GM19238 (cell line): ENCODE data around the gene IGF1R.

ENCODE experiments used
- DNase-seq: peaks from one replicate; pipeline ENCODE4 v3.0.0; 2011; ENCODE audit warnings: low spot score; ENCODE audit not compliant: insufficient read length

The IGF1R gene

DNA sequence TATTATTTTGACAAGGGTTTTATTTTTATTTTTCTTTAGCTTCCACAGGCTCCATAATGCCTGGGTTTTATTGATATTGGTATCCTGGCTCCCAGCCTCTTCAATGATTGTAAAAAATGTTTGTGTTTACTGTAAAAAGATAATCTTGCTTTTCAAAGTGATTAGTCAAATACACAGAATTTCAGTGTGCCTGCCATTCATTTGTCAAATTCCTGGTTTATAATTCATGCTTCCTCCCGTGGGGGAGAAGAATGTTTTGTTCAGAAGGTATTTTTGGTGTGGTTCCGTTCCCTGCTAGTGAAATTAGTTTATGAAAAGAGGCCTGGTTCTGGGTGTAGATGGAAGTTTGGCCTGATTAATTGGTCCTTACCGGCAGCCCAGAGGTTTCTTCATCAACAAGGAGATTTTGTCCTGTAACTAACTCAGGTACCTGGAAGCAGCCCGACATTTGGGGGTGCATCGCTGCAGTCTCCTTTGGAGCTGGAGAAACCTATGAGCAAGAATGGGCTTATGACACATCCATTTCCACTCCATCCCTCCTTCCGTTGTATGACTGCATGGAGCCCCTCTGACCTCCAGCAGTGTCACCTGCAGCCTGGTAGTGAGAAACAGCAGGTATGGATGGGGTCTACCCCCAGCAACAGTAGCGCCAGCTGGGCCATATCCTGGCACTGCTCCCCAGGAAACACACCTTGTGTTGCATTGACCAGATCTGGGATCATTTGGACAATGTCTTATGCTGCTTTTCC is 257.8 kb downstream of the IGF1R start:
- no peak for DNase-seq

DNA sequence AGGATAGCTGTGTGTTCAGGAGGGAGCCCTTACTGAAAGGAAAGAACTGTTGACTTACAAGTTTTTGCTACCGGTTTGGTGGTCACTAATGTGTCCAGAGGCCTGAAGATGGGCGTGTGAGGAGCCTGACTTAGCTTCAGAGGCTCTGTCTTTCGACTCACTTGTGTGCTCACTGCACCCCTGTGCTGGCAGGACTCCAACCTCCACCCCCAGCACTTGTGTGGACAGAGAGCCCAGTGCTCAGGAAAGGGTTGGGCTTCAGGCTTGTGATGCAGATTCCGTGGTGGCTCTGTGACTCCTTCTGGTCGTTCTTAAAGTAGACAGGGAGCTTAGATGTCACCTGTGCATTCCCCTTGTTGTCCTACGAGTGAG is 258.4 kb downstream of the IGF1R start:
- no peak for DNase-seq

DNA sequence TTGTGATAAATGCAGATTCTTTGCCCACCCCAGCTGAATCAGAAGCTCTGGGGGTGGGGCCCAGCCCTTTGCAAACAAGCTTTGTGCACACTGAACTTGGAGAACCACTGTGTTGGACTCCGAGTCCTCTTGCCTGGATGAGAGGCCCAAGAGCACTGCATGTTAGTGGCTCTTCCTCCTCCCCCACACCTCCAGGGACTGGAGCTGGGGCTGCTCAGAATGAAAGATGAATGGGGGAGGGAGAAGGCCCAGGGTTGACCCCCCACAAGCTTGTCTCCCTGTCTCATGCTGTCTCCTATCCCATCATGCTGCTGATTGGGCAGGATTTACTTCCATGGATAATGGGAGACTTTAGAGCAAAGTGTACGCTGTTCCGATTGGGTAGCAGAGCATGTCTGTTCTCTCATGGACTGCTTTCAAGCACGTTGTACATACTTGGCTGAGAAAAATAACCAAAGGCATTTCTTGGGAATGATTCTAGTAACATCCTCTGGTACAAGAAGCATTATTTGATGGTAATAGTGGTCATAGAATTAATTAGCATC is 259.7 kb downstream of the IGF1R start:
- no peak for DNase-seq

DNA sequence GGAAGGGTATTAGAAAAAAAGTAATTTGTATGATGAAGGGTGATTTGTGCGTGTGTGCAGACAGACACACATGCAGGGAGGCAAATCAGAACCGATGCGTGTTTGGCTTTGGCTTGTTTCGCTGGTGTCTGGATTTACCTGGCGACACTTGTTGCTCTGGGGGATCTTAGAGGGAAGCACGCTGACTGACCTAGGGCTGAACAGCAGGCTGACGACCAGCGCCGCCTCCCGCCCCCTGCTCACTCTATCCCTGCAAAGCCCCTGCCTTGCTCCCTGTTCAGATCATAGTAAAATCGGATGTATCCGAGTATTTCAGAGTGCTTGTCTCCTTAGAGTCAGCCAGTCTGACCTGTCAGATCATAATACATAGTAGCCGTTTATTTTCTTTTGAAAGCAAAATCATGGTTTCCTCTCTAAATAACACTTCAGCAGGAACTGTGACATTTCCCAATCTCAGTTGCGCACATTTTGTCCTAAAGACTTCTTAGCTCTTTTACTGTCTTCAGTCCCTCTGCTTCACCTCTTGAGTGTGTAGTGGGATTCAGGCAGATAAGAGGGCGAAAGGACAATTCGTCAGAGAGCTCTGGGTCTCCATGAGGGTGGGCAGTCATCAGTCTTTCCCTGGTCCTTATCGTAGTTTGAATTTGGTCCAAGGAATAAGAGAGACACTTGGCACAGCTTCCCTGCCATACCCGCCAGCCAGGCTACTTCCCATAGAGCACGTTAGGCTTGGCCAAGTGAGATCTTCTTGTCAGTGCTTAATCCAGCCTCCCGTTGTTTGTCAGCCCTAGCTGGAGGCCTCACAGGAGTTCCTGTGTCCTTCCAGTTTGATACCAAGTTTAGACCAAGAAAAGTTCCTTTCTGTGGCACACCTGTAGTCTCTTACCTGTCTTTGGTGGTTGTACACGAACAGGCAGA is 261.9 kb downstream of the IGF1R start:
- DNase-seq = no peak

- no peak for DNase-seq
Measured at GRCh38 chr15:98914626-98915025, 266.3 kb downstream of the IGF1R start.

DNA sequence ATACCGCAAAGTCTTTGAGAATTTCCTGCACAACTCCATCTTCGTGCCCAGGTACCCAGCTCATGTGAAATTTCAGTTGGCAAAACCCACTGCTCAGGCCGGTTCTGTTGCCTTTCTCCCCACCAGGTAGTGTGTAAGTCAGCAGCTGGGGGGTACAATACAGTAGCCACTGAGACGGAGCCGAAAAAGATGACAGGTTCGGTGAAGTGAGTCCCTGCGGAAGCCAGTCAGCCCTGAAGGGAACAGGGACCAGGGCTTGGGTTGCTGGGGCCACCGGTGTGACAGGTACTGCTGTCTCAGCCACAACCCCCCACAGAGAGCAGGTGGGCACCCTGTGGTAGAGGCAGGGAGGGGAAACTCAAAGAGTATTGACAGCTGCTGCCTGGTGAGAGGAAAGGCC is 268.5 kb downstream of the IGF1R start:
- DNase-seq = no peak

- no peak for DNase-seq
Measured at GRCh38 chr15:98917417-98917816, 269.1 kb downstream of the IGF1R start.

GRCh38 chr15:98920091-98920880 is 271.9 kb downstream of the IGF1R start:
- no peak for DNase-seq

- no peak for DNase-seq
Measured at GRCh38 chr15:98923171-98923570, 274.8 kb downstream of the IGF1R start.

DNA sequence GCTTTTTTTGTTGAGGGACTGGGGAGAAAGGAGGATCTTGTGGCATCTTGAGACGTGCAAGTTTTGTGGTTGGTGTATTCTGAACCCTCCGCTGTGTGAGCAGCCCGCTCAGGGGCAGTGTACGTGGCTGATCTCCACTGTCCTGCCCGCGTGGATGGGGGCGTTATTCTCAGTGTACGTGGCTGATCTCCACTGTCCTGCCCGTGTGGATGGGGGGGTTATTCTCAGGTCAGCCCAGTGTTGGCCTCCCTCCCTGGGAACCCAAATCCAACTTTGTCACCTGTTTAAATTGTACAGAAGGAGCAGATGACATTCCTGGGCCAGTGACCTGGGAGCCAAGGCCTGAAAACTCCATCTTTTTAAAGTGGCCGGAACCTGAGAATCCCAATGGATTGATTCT is 275.2 kb downstream of the IGF1R start:
- no peak for DNase-seq

DNA sequence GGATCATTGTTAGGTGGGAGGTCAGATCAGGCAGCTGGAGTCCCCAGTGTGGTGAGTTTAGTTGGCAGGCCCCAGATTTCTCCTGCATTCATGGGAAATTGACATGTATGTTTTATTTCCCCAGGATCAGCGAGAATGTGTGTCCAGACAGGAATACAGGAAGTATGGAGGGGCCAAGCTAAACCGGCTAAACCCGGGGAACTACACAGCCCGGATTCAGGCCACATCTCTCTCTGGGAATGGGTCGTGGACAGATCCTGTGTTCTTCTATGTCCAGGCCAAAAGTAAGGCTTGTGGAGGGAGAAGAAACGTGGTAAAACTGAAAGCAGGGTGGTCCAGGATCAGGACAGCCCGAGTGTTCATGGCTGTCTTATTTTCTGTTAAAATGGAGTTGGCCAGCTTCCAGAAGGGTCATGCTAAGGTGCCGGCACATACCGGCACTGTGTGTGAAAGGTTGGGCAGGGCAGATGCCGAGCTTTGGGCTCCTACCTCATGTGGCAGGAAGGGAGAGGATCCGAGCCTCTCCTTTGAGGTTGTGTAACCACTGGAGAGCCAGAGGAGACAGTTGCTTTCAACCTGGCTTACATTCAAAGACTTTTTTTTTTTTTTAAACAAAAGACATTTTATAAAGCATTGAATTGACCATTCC is 276.2 kb downstream of the IGF1R start:
- DNase-seq = no peak

DNA sequence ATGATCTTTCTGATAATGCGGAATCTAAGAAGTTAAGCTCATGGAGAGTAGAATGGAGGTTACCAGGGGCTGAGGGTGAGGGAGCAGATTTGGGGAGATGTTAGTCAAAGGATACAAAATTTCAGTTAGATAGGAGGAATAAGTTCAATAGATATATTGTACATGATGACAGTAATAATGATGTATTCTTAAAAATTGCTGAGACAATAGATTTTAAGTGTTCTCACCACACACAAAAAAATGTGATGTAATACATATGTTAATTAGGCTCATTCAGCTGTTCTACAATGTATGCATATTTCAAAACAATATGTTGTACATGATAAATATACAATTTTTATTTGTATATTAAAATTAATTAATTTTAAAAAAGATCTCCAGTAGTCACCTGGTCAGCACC is 277.9 kb downstream of the IGF1R start:
- no peak for DNase-seq

DNA sequence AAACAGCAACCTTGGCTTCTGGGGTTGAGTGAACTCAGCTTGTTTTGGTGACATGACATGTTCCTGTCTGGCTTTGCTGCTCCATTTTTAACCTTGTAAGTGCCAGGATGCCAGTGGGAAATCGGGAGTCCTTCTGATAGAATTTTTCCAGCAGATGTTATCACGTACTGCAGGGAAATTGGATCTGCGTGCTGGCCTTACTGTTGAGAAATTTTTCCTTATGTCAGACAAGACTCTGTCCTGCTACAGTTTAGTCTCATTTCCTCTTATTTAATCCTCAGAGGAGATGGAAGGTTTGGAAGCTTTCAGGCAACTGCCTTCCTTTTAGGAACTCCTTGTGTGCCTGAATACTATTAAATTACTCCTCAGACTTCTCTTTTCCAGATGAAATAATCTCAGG is 278.7 kb downstream of the IGF1R start:
- no peak for DNase-seq

DNA sequence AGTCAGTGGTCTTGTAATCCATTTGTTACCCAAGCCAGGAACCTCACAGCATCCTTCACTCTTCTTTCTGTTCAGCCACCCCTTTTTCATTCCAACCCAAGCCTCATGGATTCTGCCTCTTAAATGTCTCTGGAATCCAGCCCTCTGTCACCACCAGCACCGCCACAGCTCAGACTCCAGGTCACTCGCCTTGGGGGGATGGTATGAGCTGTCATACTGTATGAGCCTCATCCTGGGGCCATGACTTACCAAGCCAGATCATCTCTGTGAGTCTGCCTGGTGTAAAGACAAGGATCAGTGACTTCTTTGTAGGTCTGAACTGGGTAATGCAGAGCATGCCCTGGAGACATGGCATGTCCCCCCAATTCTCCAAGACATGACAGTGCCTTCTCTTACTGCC is 279.7 kb downstream of the IGF1R start:
- DNase-seq = no peak

DNA sequence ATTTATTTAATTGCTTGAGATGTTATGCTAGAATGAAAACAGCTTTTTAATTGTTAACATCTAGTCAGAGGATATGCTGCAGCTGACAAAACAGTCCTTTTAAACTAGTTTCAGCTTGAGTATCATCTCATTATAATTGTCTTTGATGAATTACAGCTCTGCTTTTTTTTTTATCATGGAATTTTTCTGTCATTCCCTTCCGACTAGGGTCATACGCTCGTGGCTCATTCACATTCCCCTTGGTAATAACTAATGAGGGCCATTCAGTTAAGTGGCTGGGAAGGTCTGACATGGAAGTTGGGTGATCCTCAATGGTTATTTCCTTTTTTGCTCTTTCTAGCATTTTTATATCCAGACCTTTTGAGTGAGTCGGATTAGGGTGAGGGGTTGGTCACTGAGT is 282.2 kb downstream of the IGF1R start:
- no peak for DNase-seq

- DNase-seq = no peak
Measured at GRCh38 chr15:98931004-98931403, 282.7 kb downstream of the IGF1R start.

- no peak for DNase-seq
Measured at GRCh38 chr15:98933406-98933805, 285.1 kb downstream of the IGF1R start.

DNA sequence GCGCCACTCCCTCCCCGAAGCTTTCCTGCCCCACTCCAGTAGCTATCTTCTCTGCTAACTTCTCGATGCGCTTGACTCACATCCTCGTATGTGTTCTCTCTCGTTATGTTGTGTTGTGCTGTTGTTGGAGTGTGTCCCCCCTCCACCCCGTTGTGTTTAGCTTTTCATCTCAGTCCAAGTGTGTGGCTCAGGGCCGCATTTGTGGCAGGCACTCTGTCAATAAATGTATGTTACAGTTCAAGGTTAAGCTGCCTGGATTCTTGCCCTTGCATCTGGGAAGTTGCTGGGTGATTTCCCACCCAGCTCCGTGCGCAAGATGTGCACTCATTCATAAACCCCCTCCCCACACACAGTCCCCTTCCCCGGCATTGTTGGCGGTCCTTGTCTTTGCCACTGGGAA is 287.4 kb downstream of the IGF1R start:
- DNase-seq = no peak

DNA sequence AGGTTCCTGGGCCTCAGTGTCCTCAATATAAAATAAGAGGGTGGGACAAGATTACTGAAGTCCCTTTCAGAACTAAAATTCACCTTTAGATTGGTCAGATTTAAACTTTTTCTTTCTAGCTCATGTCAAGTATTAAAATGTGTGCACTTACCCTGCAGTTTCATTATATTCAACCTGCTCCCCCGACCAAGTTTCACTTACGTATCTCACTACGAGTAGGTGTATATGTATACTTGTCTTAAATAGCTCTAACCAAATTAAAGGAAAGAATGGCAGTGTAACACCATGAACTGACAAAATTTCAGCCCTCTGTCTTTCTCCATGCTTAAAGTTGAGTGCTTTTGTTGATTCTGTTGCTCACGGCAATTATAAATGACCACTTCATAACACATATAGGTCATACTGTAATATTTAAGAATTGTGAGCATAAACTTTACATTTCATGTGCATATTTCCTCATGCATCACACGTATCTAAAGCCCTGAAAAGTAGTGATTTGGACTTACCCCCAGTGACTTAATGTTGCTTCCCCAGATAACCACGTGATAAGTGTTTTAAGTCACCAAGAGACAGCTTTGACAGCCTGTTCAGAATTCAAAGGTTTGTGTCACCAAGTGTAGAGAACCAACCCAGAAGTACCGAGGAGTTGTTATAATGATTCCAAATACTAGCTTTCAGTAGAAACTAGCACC is 289.2 kb downstream of the IGF1R start:
- DNase-seq = no peak

DNA sequence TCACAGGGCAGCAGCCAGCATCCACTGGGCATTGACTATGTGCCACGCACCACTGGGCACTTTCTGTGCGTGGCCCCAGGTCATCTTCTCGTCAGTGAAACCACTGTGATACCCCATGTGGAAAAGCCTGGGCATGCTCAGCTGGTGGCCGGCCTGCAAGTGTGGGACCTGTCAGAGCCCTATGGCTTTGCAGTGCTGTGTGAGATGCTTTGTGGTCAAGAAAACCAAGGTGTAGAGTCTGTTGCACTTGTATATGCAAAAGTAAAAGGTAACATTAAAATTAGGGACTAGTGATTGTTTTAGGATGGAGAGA is 289.7 kb downstream of the IGF1R start:
- no peak for DNase-seq

GRCh38 chr15:98938799-98939198 is 290.5 kb downstream of the IGF1R start:
- no peak for DNase-seq
